Epithelial cell of esophagus (primary cell): Measurements from ENCODE around the gene FTO.

Source experiments
- DNase-seq: peaks from one replicate; pipeline ENCODE4 v3.0.0; 2010; ENCODE audit warnings: low read depth
- H3K4me3 ChIP-seq: 2 replicates; pipeline ENCODE4 v1.5.1; 2011; ENCODE audit warnings: mild to moderate bottlenecking, low read length, control low read depth
- CTCF ChIP-seq: IDR thresholded peaks from 2 replicates; pipeline ENCODE4 v1.5.1; 2011; ENCODE audit warnings: low read depth, mild to moderate bottlenecking, low read length, control low read depth, inconsistent platforms; ENCODE audit not compliant: insufficient read depth; ENCODE audit errors: missing control alignments

The FTO gene

DNA sequence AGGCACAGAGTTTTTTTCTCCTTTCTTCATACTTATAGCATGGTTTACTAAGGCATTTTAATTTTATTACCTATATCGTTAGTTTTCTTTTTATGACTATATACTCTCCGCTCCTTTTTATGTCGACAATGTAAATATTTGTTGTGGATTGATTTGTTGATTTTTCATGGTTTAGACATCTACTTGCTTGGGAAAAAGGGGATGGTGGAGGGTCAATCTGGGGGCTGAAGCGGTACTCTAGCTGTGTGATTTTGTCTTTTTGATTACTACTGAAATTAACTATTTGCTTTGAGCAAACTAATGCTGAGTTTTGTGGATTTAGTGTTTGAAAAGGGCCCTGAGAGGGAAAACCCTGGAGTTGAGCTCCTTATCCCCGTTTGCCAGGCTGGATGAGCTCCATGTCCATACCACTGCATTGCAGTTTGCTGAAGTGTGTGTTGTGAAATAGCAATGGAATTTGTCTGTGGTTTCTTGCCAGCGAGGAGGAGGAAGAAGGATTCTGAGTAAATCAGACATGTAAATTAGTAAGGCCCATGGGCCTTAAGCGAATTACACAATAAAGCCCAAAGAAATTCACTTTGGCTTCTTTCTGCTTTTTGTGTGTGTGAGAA is 72.0 kb downstream of the FTO start:
- H3K4me3 ChIP-seq, result no peak overlapping the region
- DNase-seq, result peak; percentile 93
- TF ChIP-seq CTCF, result no peak

GRCh38 chr16:53779186-53779585 is 75.2 kb downstream of the FTO start:
- no peak for TF ChIP-seq CTCF
- H3K4me3 ChIP-seq, result no peak overlapping the region
- no peak for DNase-seq

- peak; percentile 47 for DNase-seq
- no peak overlapping the region for H3K4me3 ChIP-seq
- TF ChIP-seq CTCF, result no peak
Measured at GRCh38 chr16:53780051-53780450, 76.1 kb downstream of the FTO start.

- peak; percentile 79 for DNase-seq
- H3K4me3 ChIP-seq, result no peak overlapping the region
- no peak for TF ChIP-seq CTCF
Measured at GRCh38 chr16:53781023-53781605, 77.2 kb downstream of the FTO start.

DNA sequence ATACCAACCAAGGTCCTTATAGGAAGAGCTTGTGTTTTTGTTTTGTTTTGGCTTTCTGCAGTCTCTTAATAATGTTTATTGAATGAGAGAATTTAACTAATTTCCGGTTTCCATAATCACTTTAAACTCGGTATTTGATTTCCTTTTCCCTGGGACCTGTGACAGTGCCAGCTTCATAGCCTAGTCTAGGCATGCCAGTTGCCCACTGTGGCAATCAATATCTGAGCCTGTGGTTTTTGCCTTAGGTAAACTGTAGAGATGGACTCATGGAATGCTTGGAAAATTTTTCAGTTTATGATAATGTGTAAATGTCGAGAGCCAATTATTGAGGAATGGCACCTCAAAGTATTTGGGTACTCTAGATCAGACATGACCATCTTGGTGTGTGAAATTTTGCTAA is 78.2 kb downstream of the FTO start:
- no peak for TF ChIP-seq CTCF
- H3K4me3 ChIP-seq, result no peak overlapping the region
- no peak for DNase-seq

DNA sequence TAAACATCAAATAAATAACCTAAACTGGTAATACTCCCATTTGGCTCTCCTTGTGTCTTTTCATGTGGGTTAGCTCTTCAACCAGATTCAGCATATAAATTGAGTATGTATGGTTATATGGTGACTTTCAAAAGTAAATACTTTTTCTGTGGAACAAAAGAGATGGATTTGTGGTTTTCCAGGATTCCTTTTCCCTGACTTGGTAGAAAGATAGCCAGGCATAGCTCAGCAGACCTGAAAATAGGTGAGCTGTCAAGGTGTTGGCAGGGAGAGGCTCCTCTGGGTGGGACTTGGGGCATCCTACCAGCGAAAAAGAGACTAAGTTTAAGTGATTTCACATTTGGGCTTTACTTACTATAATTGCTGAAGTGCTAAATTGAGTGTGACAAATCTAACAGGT is 80.3 kb downstream of the FTO start:
- DNase-seq, result peak; percentile 88
- no peak for TF ChIP-seq CTCF
- H3K4me3 ChIP-seq, result no peak overlapping the region

DNA sequence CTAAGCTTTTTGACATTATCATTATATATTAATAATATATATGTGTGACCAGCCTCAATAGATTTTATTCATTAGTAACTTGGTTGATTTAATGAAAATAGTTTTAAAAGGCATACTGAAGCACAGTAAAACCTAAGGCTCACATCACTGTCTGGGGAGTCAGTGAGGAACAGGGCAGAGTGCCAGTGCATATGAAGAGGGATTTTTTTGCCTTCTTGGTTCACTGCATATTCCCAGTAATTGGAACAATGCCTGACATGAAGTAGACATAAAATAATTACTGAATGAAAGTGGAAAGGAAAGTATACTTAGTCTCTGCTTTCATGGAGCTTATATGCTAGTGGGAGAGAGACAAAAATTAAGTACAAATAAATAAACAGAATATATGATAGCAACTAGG is 81.1 kb downstream of the FTO start:
- no peak overlapping the region for H3K4me3 ChIP-seq
- no peak for TF ChIP-seq CTCF
- no peak for DNase-seq
